ENCODE data around the gene EVI5.
"Not testable (repeated sequence)": the region's sequence is repeated elsewhere in the genome, so short reads cannot be mapped to it uniquely, and the experiment has no call there.

Gene EVI5

DNA sequence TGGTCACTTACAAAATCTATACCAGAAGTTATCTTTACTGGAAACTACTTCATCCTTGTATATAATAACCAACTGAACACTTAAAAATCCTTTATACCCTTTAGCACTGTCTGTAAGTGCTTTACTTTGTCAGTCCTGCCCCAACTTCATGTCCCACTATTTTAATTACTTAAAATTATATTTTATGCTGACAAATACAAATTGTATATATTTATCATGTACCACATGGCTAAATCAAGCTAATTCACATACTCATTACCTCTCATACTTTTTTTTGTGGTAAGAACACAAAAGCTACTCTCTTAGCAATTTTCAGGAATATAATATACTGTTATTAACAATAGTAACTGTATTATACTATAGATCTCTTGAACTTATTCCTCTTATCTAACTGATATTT is 63.0 kb downstream of the EVI5 start:
- H3K4me3 ChIP-seq (ENCODE audit: low read depth, low read length): no peak overlapping the region
- TF ChIP-seq, protein P1, sequence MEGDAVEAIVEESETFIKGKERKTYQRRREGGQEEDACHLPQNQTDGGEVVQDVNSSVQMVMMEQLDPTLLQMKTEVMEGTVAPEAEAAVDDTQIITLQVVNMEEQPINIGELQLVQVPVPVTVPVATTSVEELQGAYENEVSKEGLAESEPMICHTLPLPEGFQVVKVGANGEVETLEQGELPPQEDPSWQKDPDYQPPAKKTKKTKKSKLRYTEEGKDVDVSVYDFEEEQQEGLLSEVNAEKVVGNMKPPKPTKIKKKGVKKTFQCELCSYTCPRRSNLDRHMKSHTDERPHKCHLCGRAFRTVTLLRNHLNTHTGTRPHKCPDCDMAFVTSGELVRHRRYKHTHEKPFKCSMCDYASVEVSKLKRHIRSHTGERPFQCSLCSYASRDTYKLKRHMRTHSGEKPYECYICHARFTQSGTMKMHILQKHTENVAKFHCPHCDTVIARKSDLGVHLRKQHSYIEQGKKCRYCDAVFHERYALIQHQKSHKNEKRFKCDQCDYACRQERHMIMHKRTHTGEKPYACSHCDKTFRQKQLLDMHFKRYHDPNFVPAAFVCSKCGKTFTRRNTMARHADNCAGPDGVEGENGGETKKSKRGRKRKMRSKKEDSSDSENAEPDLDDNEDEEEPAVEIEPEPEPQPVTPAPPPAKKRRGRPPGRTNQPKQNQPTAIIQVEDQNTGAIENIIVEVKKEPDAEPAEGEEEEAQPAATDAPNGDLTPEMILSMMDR (IDR thresholded peaks at IDR 0.05; ENCODE audit: low read depth, low read length, missing control alignments): no peak
- DNase-seq (ENCODE audit: low read depth): no peak
- in situ Hi-C loops (cut with HindIII; ENCODE audit: low sequenced_read_pairs): no loop called here

GRCh38 chr1:92721157-92721556 is 63.8 kb downstream of the EVI5 start:
- DNase-seq (ENCODE audit: low read depth); H3K4me3 ChIP-seq (ENCODE audit: low read depth, low read length); in situ Hi-C loops (cut with HindIII; ENCODE audit: low sequenced_read_pairs): not testable (repeated sequence)

DNA sequence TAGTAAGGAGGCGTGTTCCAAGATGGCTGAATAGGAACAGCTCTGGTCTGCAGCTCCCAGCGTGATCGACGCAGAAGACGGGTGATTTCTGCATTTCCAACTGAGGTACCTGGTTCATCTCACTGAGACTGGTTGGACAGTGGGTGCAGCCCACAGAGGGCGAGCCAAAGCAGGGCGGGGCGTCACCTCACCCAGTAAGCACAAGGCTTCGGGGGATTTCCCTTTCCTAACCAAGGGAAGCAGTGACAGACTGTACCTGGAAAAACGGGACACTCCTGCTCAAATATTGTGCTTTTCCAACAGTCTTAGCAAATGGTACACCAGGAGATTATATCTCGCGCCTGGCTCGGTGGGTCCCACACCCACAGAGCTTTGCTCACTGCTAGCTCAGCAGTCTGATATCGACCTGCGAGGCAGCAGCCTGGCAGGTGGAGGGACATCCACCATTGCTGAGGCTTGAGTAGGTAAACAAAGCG is 69.4 kb downstream of the EVI5 start:
- DNase-seq (ENCODE audit: low read depth); H3K4me3 ChIP-seq (ENCODE audit: low read depth, low read length); in situ Hi-C loops (cut with HindIII; ENCODE audit: low sequenced_read_pairs): not testable (repeated sequence)

GRCh38 chr1:92713939-92714338 is 71.0 kb downstream of the EVI5 start:
- no peak for DNase-seq (ENCODE audit: low read depth)
- TF ChIP-seq, protein P1 (IDR thresholded peaks at IDR 0.05; ENCODE audit: low read depth, low read length, missing control alignments): no peak
- in situ Hi-C loops (cut with HindIII; ENCODE audit: low sequenced_read_pairs): no loop called here
- H3K4me3 ChIP-seq (ENCODE audit: low read depth, low read length): no peak overlapping the region

DNA sequence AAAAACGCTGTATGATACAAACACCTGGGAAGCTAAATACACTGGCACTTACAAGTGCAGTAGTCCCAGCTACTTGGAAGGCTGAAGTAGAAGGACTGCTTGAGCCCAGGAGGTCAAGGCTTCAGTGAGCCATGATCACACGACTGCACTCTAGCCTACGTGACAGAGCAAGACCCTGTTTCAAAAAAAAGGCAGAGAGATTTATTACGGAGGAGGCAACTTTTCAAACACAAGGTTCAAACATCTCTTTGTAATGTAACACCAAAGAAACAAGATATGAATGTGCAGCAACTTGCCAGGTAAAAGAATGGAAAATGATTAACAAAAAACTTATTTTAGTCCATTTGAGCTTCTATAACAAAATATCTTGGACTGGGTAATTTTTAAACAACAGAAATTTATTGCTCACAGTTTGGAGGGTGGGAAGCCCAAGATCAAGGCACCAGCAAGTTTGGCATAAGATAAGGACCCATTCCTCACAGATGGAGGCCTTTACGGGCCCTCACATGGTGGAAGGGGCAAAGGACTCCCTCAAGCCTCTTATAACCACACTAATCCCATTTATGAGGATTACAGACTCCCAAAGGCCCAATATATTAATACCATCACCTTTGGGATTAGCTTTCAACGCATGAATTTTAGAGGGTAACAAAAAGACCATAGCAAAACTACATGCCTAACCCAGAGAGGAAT is 73.3 kb downstream of the EVI5 start:
- no peak for DNase-seq (ENCODE audit: low read depth)
- TF ChIP-seq, protein P1 (IDR thresholded peaks at IDR 0.05; ENCODE audit: low read depth, low read length, missing control alignments): no peak
- in situ Hi-C loops (cut with HindIII; ENCODE audit: low sequenced_read_pairs): no loop called here
- H3K4me3 ChIP-seq (ENCODE audit: low read depth, low read length): no peak overlapping the region

GRCh38 chr1:92709738-92710137 is 75.2 kb downstream of the EVI5 start:
- DNase-seq (ENCODE audit: low read depth): peak; percentile 41
- TF ChIP-seq, protein P1 (IDR thresholded peaks at IDR 0.05; ENCODE audit: low read depth, low read length, missing control alignments): no peak
- in situ Hi-C loops (cut with HindIII; ENCODE audit: low sequenced_read_pairs): no loop called here
- no peak overlapping the region for H3K4me3 ChIP-seq (ENCODE audit: low read depth, low read length)

DNA sequence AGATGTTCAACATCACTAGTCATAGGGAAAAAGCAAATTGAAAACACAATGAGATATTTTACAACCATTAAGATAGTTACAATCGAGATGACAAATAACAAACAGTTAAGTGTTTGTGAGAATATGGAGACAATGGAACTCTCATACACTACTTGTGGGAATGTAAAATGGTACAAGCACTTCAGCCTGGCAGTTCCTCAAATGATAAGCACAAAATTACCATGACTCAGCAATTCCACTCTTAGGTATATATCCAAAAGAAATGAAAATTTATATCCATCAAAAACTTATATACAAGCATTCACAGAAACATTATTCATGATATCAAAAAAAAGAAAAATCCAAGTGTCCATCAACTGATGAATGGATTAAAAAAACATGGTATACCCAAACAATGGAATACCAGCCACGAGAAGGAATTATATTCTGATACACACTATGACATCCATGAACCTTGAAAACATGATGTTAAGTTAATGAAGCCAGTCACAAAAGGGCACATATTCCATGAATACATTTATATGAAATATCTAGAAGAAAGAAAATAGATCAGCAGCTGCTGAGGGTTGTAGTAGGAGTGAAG is 76.4 kb downstream of the EVI5 start:
- TF ChIP-seq, protein P1 (IDR thresholded peaks at IDR 0.05; ENCODE audit: low read depth, low read length, missing control alignments): no peak
- H3K4me3 ChIP-seq (ENCODE audit: low read depth, low read length): no peak overlapping the region
- in situ Hi-C loops (cut with HindIII; ENCODE audit: low sequenced_read_pairs): no loop called here
- no peak for DNase-seq (ENCODE audit: low read depth)
